Thoracic aorta endothelial cell (primary cell): ENCODE measurements around the gene NATD1. TPM values are rescaled to one million over a fixed set of nuclear protein-coding genes. Genes with fewer than 3 reads are reported as not detected.

Experiments
- small RNA-seq: library from RNA; depleted of rRNA; stranded (forward); fragments of <200 nt; gene quantifications from one replicate; pipeline ENCODE3, GENCODE V24; 2012
- total RNA-seq: library from RNA; depleted of rRNA; stranded (reverse); fragments of >200 nt; gene quantifications from 2 replicates; pipeline ENCODE4 v1.2.3, GENCODE V29; 2012

Gene NATD1
- 2.4 and 3.2 TPM in 2 replicates for total RNA-seq

GRCh38 chr17:21252796-21253645 is at the start of gene NATD1:
NATD1 (minus strand) TSS chr17:21253410; CDS start chr17:21253264, 146 bp downstream.

DNA sequence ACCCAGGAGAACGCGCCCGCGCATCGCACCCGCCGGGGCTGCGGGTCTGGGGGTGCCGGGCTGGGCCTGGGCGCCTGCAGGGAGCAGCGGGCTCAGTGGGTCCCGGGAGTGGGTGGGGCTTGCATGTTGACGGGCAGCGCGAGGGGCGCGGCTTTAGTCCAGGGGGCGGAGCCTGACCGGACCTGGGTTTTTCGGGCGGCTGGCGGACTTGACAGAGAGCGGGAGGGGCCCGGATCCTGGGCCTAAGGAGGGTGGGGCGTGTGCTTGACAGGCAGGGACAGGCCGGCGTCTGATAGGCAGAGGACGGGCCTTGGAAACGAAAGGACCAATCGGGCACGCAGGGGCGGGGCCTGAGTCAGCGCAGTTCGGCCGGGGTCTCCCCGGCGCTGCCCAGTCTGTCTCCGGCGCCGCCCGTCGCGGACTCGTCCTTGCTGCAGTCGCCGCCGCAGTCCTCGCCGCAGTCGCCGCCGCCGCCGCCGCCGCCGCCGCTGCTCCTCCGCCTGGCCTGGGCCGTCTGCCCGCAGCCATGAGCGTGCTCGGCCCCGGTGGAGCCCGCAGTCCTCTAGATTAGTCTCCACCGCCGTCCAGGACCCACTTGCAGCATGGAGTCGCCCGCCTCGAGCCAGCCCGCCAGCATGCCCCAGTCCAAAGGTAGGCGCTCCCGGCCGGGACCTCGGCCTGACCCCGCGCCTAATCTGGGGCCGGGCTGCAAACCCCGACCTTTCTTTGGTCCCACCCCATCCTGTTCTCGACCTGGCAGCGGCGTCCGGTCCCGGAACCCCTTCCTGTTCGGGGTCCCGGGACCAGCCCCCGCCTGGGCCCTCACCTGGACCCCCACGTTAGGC is 31.3 kb upstream of the NATD1 start, which contains the start of gene MAP2K3:
MAP2K3 (plus strand) TSS at position 393 of the 845 bp plus-strand sequence; CDS start at position 603, 210 bp downstream.

GRCh38 chr17:21214015-21214776 is 39.0 kb downstream of the NATD1 start, which contains the start of gene TMEM11:
TMEM11 (minus strand) TSS chr17:21214161; CDS start chr17:21214152, 9 bp downstream.

Small RNA genes within 50 kb of the gene (small RNA-seq; reads per million reads assigned to genes)
- gene RN7SL426P, result not detected

Other genes with a start within 250 kb of the NATD1 start
- 287 and 301 TPM in 2 replicates for gene USP22, start 210.4 kb downstream of the NATD1 start, total RNA-seq
- 10.0 and 10.7 TPM in 2 replicates for gene DHRS7B, start 126.4 kb downstream of the NATD1 start, total RNA-seq
- 23.4 and 25.5 TPM in 2 replicates for gene TMEM11, start 39.2 kb downstream of the NATD1 start, total RNA-seq
- gene MAP2K3, start 31.3 kb upstream of the NATD1 start, total RNA-seq, result 19.3 and 22.5 TPM in 2 replicates
- 1.3 and 4.7 TPM in 2 replicates for gene KCNJ12, start 122.9 kb upstream of the NATD1 start, total RNA-seq